H1 (cell line): ENCODE results near the gene NRAS. TPM values are rescaled to one million over a fixed set of nuclear protein-coding genes. Genes with fewer than 3 reads are reported as not detected.

ENCODE experiments used
- CBX8 ChIP-seq: fragments of 300-800, 300-1000 bp; sonication (generic); IDR thresholded peaks from 2 replicates; pipeline ENCODE4 v1.7.1; 2016; ENCODE audit warnings: low read depth, low read length, borderline replicate concordance
- TAF1 ChIP-seq: IDR thresholded peaks from 2 replicates; pipeline ENCODE4 v1.6.1; 2011; ENCODE audit warnings: mild to moderate bottlenecking, low read depth, low read length
- polyA plus RNA-seq, 7 experiments: library from polyadenylated mRNA; depleted of rRNA in 3 of 7; stranded (reverse) in 5 of 7; unstranded in 2 of 7; fragments of >200 nt in 5 of 7; fragments of 200-250 nt in 2 of 7; gene quantifications; 1 replicate in 5 of 7; 2 replicates in 1 of 7; 4 replicates in 1 of 7; pipeline versions ENCODE4 v1.2.1 to v1.2.3, GENCODE V29; 2011 to 2013; ENCODE audit warnings: missing spikeins in 2 of 7, mixed read lengths in 2 of 7
- total RNA-seq: library from RNA; stranded (reverse); fragmentation: NEBNext Ultra II Directional; extraction: Animal tissue kit (Norgen Biotek cat#: 25700); gene quantifications from 2 replicates; pipeline ENCODE4 v1.2.1, GENCODE V29; 2021

NRAS gene
- total and polyA plus RNA-seq, 2 of the 8 experiments (the other 6 are each of a cell fraction or from before 2014, with no cell fraction given) = 24.5 to 65.1 TPM

DNA sequence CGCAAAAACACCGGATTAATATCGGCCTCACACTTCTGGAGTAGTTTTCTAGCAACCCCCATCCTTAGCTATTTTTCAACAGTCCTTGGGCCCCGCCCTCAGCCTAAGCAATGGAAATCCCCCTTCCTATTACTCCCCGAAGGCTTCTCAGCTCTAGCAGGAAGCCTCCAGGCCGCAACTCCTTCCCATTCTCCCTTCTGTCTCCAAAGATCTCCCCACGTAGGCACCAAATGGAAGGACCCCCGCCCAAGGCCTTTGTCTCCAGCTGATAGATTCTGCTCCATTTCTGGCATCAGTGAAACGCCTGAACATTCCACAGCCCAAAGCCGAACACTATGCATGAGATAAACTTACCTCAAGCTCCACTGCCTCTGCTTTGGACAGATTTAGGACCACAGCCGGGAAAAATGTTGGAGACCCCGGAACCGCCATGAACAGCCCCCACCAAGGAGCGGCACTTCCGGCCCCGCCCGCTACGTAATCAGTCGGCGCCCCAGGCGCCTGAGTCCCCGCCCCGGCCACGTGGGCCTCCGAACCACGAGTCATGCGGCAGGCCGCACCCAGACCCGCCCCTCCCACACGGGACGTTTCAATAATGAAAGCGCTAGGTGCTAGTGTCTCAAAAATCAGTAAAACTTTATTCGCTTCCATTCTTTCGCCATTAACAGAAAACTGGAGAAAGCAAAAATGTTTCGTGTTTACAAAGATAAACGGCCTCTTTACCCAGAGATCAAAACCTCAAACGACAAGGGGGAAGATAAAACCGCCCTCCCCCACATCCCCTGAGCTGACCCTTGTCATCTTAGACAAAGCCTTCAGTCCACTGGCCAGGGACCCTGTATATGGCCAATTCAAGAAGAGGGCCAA is at the start of gene NRAS (continued):
- no peak for TF ChIP-seq CBX8
- peak; percentile 87 for TF ChIP-seq TAF1
